Osteoblast (primary cell): Measurements from ENCODE around the gene HOXB8. TPM values are rescaled to one million over a fixed set of nuclear protein-coding genes. Genes with fewer than 3 reads are reported as not detected.

ENCODE experiments used
- DNase-seq: peaks from one replicate; pipeline ENCODE4 v3.0.0; 2011; ENCODE audit warnings: low spot score, mixed read lengths; ENCODE audit not compliant: insufficient read length; ENCODE audit errors: missing footprints
- H2AFZ ChIP-seq: 2 replicates; pipeline ENCODE4 v1.6.0; 2011; ENCODE audit warnings: mild to moderate bottlenecking, low read length
- H3K27ac ChIP-seq: 2 replicates; pipeline ENCODE4 v1.5.1; 2011; ENCODE audit warnings: mild to moderate bottlenecking, low read depth, low read length, moderate library complexity
- H3K27me3 ChIP-seq: 2 replicates; pipeline ENCODE4 v1.6.0; 2012; ENCODE audit warnings: mild to moderate bottlenecking, control low read depth, inconsistent platforms, low read length, moderate library complexity; ENCODE audit not compliant: insufficient read depth
- H3K36me3 ChIP-seq: 2 replicates; pipeline ENCODE4 v1.5.1; 2011; ENCODE audit warnings: mild to moderate bottlenecking, low read length, control low read depth, moderate library complexity; ENCODE audit not compliant: insufficient read depth
- H3K4me1 ChIP-seq: 2 replicates; pipeline ENCODE4 v1.5.1; 2011; ENCODE audit warnings: mild to moderate bottlenecking, low read length, control low read depth, moderate library complexity; ENCODE audit not compliant: insufficient read depth
- H3K4me2 ChIP-seq: 2 replicates; pipeline ENCODE4 v1.6.0; 2011; ENCODE audit warnings: mild to moderate bottlenecking, low read length; ENCODE audit not compliant: insufficient read depth
- H3K4me3 ChIP-seq: fragments of 200-600 bp; sonication (generic); 3 replicates; pipeline ENCODE4 v1.5.1; 2012; ENCODE audit warnings: mild to moderate bottlenecking, low read length, inconsistent platforms; ENCODE audit not compliant: insufficient read depth
- H3K79me2 ChIP-seq: 2 replicates; pipeline ENCODE4 v1.6.0; 2012; ENCODE audit warnings: mild to moderate bottlenecking, low read length, control low read depth, inconsistent platforms; ENCODE audit not compliant: insufficient read depth
- H3K9me3 ChIP-seq: 2 replicates; pipeline ENCODE4 v1.5.1; 2011; ENCODE audit warnings: low read depth, low read length, control low read depth
- H4K20me1 ChIP-seq: 2 replicates; pipeline ENCODE4 v1.6.0; 2012; ENCODE audit warnings: mild to moderate bottlenecking, low read length, control low read depth; ENCODE audit not compliant: insufficient read depth
- CTCF ChIP-seq: IDR thresholded peaks from 2 replicates; pipeline ENCODE4 v1.5.1; 2011; ENCODE audit warnings: mild to moderate bottlenecking, low read depth, low read length, moderate library complexity; ENCODE audit errors: extremely low read depth
- total RNA-seq: library from RNA; depleted of rRNA; stranded (reverse); fragments of >200 nt; gene quantifications from 2 replicates; pipeline ENCODE4 v1.2.3, GENCODE V29; 2012

The HOXB8 gene
- total RNA-seq, 1 donor = not detected

- Histone ChIP-seq H2AFZ (no peak overlapping the region), H3K36me3 (no peaks in the 10 kb centered on the region), H3K9me3 (no peaks in the 10 kb centered on the region), H3K79me2 (no peaks in the 10 kb centered on the region), H3K4me2 (no peak overlapping the region), H4K20me1 (peaks cover 3% of the 10 kb centered on the region), H3K27ac (no peak overlapping the region), H3K4me3 (no peak overlapping the region), H3K27me3 (peaks cover 98% of the 10 kb centered on the region), H3K4me1 (no peaks in the 10 kb centered on the region)
- DNase-seq = no peak
- TF ChIP-seq CTCF = no peak
Observed at GRCh38 chr17:48603959-48604769, 10.9 kb downstream of the HOXB8 start.

- no peak overlapping the region for H3K27ac ChIP-seq
- H4K20me1 ChIP-seq = peaks cover 3% of the 10 kb centered on the region
- H3K4me3 ChIP-seq = no peak overlapping the region
- H3K4me2 ChIP-seq = no peak overlapping the region
- no peaks in the 10 kb centered on the region for H3K79me2 ChIP-seq
- H3K4me1 ChIP-seq = no peaks in the 10 kb centered on the region
- H3K36me3 ChIP-seq = no peaks in the 10 kb centered on the region
- TF ChIP-seq CTCF = no peak
- H3K27me3 ChIP-seq = peaks cover 100% of the 10 kb centered on the region
- H2AFZ ChIP-seq = no peak overlapping the region
- H3K9me3 ChIP-seq = no peaks in the 10 kb centered on the region
- DNase-seq = no peak
Observed at GRCh38 chr17:48601539-48602425, 13.3 kb downstream of the HOXB8 start.

GRCh38 chr17:48601207-48601538 is 13.9 kb downstream of the HOXB8 start:
- Histone ChIP-seq H3K4me3 (no peak overlapping the region), H3K4me1 (no peaks in the 10 kb centered on the region), H3K27ac (no peak overlapping the region), H3K36me3 (no peaks in the 10 kb centered on the region), H3K4me2 (no peak overlapping the region), H3K27me3 (peaks cover 100% of the 10 kb centered on the region), H3K9me3 (no peaks in the 10 kb centered on the region), H2AFZ (no peak overlapping the region), H4K20me1 (peaks cover 3% of the 10 kb centered on the region), H3K79me2 (no peaks in the 10 kb centered on the region)
- TF ChIP-seq CTCF = no peak
- DNase-seq = no peak
